Measurements from ENCODE around the gene POLN. TPM values are rescaled to one million over a fixed set of nuclear protein-coding genes. Genes with fewer than 3 reads are reported as not detected.

The POLN gene
- polyA plus RNA-seq, 1 experiment: 1.5 TPM

GRCh38 chr4:2094545-2094944 is 147.4 kb downstream of the POLN start:
- peaks cover 2% of the 10 kb centered on the region for H3K27me3 ChIP-seq (ENCODE audit: control insufficient read depth, insufficient read depth, low read length)
- TF ChIP-seq CTCF (IDR thresholded peaks at IDR 0.05; ENCODE audit: insufficient read depth, low read depth, low read length): no peak
- H3K36me3 ChIP-seq (ENCODE audit: control insufficient read depth, insufficient read depth, low read length): no peaks in the 10 kb centered on the region
- DNase-seq (ENCODE audit: low read depth): no peak
- no peak overlapping the region for H3K4me3 ChIP-seq (ENCODE audit: low read depth, low read length)
- ChIA-PET CTCF (no interaction called here), POLR2A (no interaction called here)

- CTCF ChIA-PET: no interaction called here
- no peak for TF ChIP-seq CTCF (IDR thresholded peaks at IDR 0.05; ENCODE audit: insufficient read depth, low read depth, low read length)
Observed at GRCh38 chr4:2093265-2093664, 148.7 kb downstream of the POLN start.

GRCh38 chr4:2092669-2093053 is 149.3 kb downstream of the POLN start:
- H3K36me3 ChIP-seq (ENCODE audit: control insufficient read depth, insufficient read depth, low read length): no peaks in the 10 kb centered on the region
- peaks cover 2% of the 10 kb centered on the region for H3K27me3 ChIP-seq (ENCODE audit: control insufficient read depth, insufficient read depth, low read length)
- no peak overlapping the region for H3K4me3 ChIP-seq (ENCODE audit: low read depth, low read length)
- ChIA-PET POLR2A (interaction anchor here (0.5 kb wide), 1 partner anchor 168 kb away, joined by 4 read pairs; no protein-coding TSS in a partner anchor), CTCF (no interaction called here)
- no peak for DNase-seq (ENCODE audit: low read depth)
- TF ChIP-seq CTCF (IDR thresholded peaks at IDR 0.05; ENCODE audit: insufficient read depth, low read depth, low read length): no peak

More at GRCh38 chr4:2093265-2093664, 148.7 kb downstream of the POLN start:
- no peaks in the 10 kb centered on the region for H3K36me3 ChIP-seq (ENCODE audit: control insufficient read depth, insufficient read depth, low read length)
- H3K27me3 ChIP-seq (ENCODE audit: control insufficient read depth, insufficient read depth, low read length): peaks cover 2% of the 10 kb centered on the region
- POLR2A ChIA-PET: no interaction called here
- H3K4me3 ChIP-seq (ENCODE audit: low read depth, low read length): no peak overlapping the region
- DNase-seq (ENCODE audit: low read depth): no peak

- POLR2A ChIA-PET: interaction anchor here (0.5 kb wide), 1 partner anchor 168 kb away, joined by 4 read pairs; no protein-coding TSS in a partner anchor
Observed at GRCh38 chr4:2091990-2092668, 149.8 kb downstream of the POLN start.

GRCh38 chr4:2090642-2091041 is 151.3 kb downstream of the POLN start:
- ChIA-PET CTCF (no interaction called here), POLR2A (no interaction called here)
- Histone ChIP-seq H3K27me3 (ENCODE audit: control insufficient read depth, insufficient read depth, low read length) (peaks cover 2% of the 10 kb centered on the region), H3K36me3 (ENCODE audit: control insufficient read depth, insufficient read depth, low read length) (no peaks in the 10 kb centered on the region), H3K4me3 (ENCODE audit: low read depth, low read length) (no peak overlapping the region)
- TF ChIP-seq CTCF (IDR thresholded peaks at IDR 0.05; ENCODE audit: insufficient read depth, low read depth, low read length): no peak
- no peak for DNase-seq (ENCODE audit: low read depth)

More at GRCh38 chr4:2091990-2092668, 149.8 kb downstream of the POLN start:
- TF ChIP-seq CTCF (IDR thresholded peaks at IDR 0.05; ENCODE audit: insufficient read depth, low read depth, low read length): no peak
- Histone ChIP-seq H3K4me3 (ENCODE audit: low read depth, low read length) (no peak overlapping the region), H3K36me3 (ENCODE audit: control insufficient read depth, insufficient read depth, low read length) (no peaks in the 10 kb centered on the region), H3K27me3 (ENCODE audit: control insufficient read depth, insufficient read depth, low read length) (peaks cover 2% of the 10 kb centered on the region)
- no peak for DNase-seq (ENCODE audit: low read depth)
- CTCF ChIA-PET: no interaction called here

Data from BJ (cell line).